ENCODE data around the gene ZSWIM6.

Gene ZSWIM6

GRCh38 chr5:61496446-61496845 is 164.4 kb downstream of the ZSWIM6 start:
- DNase-seq: no peak

- DNase-seq: no peak
Observed at GRCh38 chr5:61496860-61497259, 164.8 kb downstream of the ZSWIM6 start.

GRCh38 chr5:61498121-61498520 is 166.1 kb downstream of the ZSWIM6 start:
- DNase-seq: no peak

GRCh38 chr5:61501971-61502370 is 169.9 kb downstream of the ZSWIM6 start:
- no peak for DNase-seq

- DNase-seq: no peak
Observed at GRCh38 chr5:61504143-61504770, 172.2 kb downstream of the ZSWIM6 start.

- no peak for DNase-seq
Observed at GRCh38 chr5:61505281-61505680, 173.2 kb downstream of the ZSWIM6 start.

GRCh38 chr5:61507232-61507631 is 175.2 kb downstream of the ZSWIM6 start:
- DNase-seq: no peak

GRCh38 chr5:61516946-61517345 is 184.9 kb downstream of the ZSWIM6 start:
- no peak for DNase-seq

GRCh38 chr5:61519728-61520277 is 187.7 kb downstream of the ZSWIM6 start:
- no peak for DNase-seq

- no peak for DNase-seq
Observed at GRCh38 chr5:61523073-61523472, 191.0 kb downstream of the ZSWIM6 start.

GRCh38 chr5:61523997-61524396 is 191.9 kb downstream of the ZSWIM6 start:
- no peak for DNase-seq

GRCh38 chr5:61525512-61526206 is 193.6 kb downstream of the ZSWIM6 start:
- no peak for DNase-seq

GRCh38 chr5:61526207-61526519 is 194.1 kb downstream of the ZSWIM6 start:
- DNase-seq: no peak

- DNase-seq: no peak
Observed at GRCh38 chr5:61532983-61533382, 200.9 kb downstream of the ZSWIM6 start.

- no peak for DNase-seq
Observed at GRCh38 chr5:61534481-61535267, 202.6 kb downstream of the ZSWIM6 start.

- no peak for DNase-seq
Observed at GRCh38 chr5:61535828-61536227, 203.8 kb downstream of the ZSWIM6 start.

- no peak for DNase-seq
Observed at GRCh38 chr5:61536922-61537321, 204.9 kb downstream of the ZSWIM6 start.

- no peak for DNase-seq
Observed at GRCh38 chr5:61538722-61539501, 206.9 kb downstream of the ZSWIM6 start.

- DNase-seq: no peak
Observed at GRCh38 chr5:61549530-61549929, 217.5 kb downstream of the ZSWIM6 start.

- DNase-seq: no peak
Observed at GRCh38 chr5:61551637-61552313, 219.7 kb downstream of the ZSWIM6 start.

GRCh38 chr5:61559146-61559545 is 227.1 kb downstream of the ZSWIM6 start:
- no peak for DNase-seq

- no peak for DNase-seq
Observed at GRCh38 chr5:61559722-61560121, 227.7 kb downstream of the ZSWIM6 start.
